ENCODE results near the gene KLF6. TPM values are rescaled to one million over a fixed set of nuclear protein-coding genes. Genes with fewer than 3 reads are reported as not detected.

The KLF6 gene
- total and polyA plus RNA-seq, 11 donors: 15.2 to 106 (median 52.2) TPM

GRCh38 chr10:3807211-3807927, 22.4 kb upstream of the KLF6 start:
- Histone ChIP-seq H3K4me1 (peaks cover 0 to 96% (median 86%) of the 10 kb centered on the region in 12 donors), H3K36me3 (no peaks in the 10 kb centered on the region), H3K9me3 (no peaks in the 10 kb centered on the region), H3K27me3 (no peaks in the 10 kb centered on the region), H3K4me3 (no peak overlapping the region), H3K27ac (peak overlapping the region; percentile 67 to 96 (median 86))
- intact Hi-C loops (cut with DNase I): loop anchor here in 3 of 10 donors (5.0 to 10.0 kb wide), 4 partner anchors 107 to 857 kb away; no protein-coding TSS in a partner anchor
- TF ChIP-seq POLR2A (IDR thresholded peaks at IDR 0.05): no peak
- TF ChIP-seq, protein P1, sequence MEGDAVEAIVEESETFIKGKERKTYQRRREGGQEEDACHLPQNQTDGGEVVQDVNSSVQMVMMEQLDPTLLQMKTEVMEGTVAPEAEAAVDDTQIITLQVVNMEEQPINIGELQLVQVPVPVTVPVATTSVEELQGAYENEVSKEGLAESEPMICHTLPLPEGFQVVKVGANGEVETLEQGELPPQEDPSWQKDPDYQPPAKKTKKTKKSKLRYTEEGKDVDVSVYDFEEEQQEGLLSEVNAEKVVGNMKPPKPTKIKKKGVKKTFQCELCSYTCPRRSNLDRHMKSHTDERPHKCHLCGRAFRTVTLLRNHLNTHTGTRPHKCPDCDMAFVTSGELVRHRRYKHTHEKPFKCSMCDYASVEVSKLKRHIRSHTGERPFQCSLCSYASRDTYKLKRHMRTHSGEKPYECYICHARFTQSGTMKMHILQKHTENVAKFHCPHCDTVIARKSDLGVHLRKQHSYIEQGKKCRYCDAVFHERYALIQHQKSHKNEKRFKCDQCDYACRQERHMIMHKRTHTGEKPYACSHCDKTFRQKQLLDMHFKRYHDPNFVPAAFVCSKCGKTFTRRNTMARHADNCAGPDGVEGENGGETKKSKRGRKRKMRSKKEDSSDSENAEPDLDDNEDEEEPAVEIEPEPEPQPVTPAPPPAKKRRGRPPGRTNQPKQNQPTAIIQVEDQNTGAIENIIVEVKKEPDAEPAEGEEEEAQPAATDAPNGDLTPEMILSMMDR (IDR thresholded peaks at IDR 0.05): no peak
- WGBS, 4 donors: 60 to 67% (median 62%) methylated on average over 15 of the region's 15 CpGs
- DNase-seq (no peak), ATAC-seq (no peak)

DNA sequence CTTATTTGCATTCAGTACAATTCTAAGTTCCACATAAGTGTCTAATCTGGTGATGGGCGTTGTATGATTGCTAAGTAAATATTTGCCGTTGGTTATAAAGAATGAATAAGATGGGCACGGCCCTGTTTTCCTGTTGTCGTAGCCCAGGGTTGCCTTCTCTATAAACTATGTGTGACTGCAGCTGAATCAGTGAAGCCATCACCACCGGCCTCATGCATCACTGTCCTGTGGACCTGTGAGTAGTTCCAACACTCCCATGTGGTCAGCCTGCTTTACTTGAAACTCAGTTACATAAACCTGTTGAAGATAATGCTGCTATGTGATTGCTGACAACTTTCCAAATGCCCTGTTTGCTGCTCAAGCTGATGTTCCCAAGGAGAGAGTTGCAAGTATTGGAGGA, 21.6 kb upstream of the KLF6 start:
- H3K4me1 ChIP-seq: peaks cover 0 to 94% (median 81%) of the 10 kb centered on the region in 12 donors
- intact Hi-C loops (cut with DNase I): loop anchor here in 3 of 10 donors (5.0 to 10.0 kb wide), 4 partner anchors 108 to 858 kb away; no protein-coding TSS in a partner anchor
- H3K27ac ChIP-seq: peak overlapping the region; percentile 66 to 96 (median 84)
- TF ChIP-seq, protein P1 (IDR thresholded peaks at IDR 0.05): no peak
- TF ChIP-seq POLR2A (IDR thresholded peaks at IDR 0.05): no peak
- no peaks in the 10 kb centered on the region for H3K9me3 ChIP-seq
- no peaks in the 10 kb centered on the region for H3K36me3 ChIP-seq
- peak in 1 of 4 donors; percentile 9 for ATAC-seq
- H3K4me3 ChIP-seq: no peak overlapping the region
- WGBS, 4 donors: 39 to 50% (median 46%) methylated on average over 5 of the region's 5 CpGs
- DNase-seq: no peak
- H3K27me3 ChIP-seq: no peaks in the 10 kb centered on the region

DNA sequence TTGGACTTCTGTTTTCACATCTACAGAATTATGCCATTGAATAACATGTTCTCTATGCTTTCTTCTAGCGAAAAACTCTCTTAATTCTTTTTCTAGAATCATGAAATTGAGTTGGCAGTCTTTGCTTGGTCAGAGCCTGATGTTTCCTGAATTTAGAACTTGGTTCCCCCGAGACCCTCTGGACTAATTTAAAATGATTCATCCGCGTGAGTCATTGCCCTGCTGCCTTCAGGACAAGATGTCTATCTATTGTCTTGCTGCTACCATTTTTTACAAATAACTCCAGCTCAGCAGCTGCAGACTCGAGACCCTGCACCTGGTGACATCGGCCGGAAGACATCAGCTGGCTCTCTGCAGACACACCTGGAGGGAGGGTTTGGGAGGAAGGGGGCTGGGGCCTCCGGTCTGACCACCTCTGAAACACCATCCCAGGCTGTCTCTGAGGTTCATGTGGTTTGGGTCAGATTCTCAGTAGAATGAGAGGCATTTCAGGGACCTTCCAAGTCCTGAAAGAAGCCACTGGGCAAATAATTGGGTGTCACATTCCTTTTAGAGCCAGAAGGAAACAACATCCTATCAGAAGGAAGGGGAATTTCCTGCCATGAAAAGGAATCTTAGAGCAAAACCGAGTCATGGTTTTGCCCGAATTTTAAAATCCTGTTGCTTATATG, 20.9 kb upstream of the KLF6 start:
- Histone ChIP-seq H3K27ac (peak overlapping the region; percentile 66 to 96 (median 84)), H3K4me1 (peaks cover 0 to 94% (median 76%) of the 10 kb centered on the region in 12 donors), H3K4me3 (peak overlapping the region in 6 of 12 donors; percentile 4 to 31 (median 9)), H3K36me3 (no peaks in the 10 kb centered on the region), H3K9me3 (no peaks in the 10 kb centered on the region), H3K27me3 (no peaks in the 10 kb centered on the region)
- intact Hi-C loops (cut with DNase I): loop anchor here in 5 of 10 donors (2.0 to 10.0 kb wide), 6 partner anchors 19 to 859 kb away; partner anchors contain the start of gene KLF6 (in 2 of the 5)
- ATAC-seq: peak in 3 of 4 donors; percentile 8 to 47 (median 43)
- 40 to 54% (median 45%) methylated on average over 10 of the region's 10 CpGs for WGBS, 4 donors
- TF ChIP-seq, protein P1 (IDR thresholded peaks at IDR 0.05): no peak
- no peak for TF ChIP-seq POLR2A (IDR thresholded peaks at IDR 0.05)
- peak in 4 of 5 donors; percentile 53 to 76 (median 59) for DNase-seq

Data from heart left ventricle (tissue), 16 donors.